GM18519 (cell line): ENCODE data around the gene SLC66A2.
A peak's percentile ranks its signal among the peaks of the same experiment; 100 is the strongest.
"Not testable (repeated sequence)": the region's sequence is repeated elsewhere in the genome, so short reads cannot be mapped to it uniquely, and the experiment has no call there.

ENCODE experiments used
- ATAC-seq: cut with Tn5 transposase; IDR thresholded peaks from one replicate; pipeline ENCODE4 v1.9.1; 2021; ENCODE audit warnings: mild to moderate bottlenecking, moderate library complexity; ENCODE audit not compliant: unreplicated experiment, low FRiP score

Gene SLC66A2

GRCh38 chr18:79951545-79952455 is at the start of gene SLC66A2:
Gene SLC66A2 (minus strand): TSS chr18:79951653. CDS start chr18:79950926, 727 bp downstream.
- ATAC-seq, result no peak

DNA sequence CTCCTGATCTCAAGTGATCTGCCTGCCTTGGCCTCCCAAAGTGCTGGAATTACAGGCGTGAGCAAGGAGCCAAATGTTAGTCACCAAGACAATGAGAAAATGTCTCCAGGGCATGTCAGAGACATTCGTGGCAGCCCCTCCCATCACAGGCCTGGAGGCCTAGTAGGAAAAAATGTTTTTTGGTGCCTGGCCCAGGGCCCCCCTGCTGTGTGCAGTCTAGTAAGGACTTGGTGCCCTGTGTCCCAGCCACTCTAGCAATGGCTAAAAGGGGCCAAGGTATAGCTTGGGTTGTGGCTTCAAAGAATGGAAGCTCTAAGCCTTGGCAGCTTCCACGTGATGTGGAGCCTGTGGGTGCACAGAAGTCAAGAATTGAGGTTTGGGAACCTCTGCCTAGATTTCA is 49.4 kb upstream of the SLC66A2 start:
- no peak for ATAC-seq

DNA sequence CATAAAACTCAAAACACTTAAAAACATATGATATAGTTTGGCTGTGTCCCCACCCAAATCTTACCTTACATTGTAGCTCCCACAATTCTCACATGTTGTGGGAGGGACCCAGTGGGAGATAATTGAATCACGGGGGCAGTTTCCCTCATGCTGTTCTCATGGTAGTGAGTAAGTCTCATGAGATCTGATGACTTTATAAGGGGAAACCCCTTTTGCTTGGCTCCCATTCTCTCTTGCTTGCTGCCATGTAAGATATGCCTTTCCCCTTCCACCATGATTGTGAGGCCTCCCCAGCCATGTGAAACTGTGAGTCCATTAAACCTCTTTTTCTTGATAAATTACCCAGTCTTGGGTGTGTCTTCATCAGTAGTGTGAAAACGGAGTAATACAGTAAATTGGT is 48.2 kb upstream of the SLC66A2 start:
- not testable (repeated sequence) for ATAC-seq

DNA sequence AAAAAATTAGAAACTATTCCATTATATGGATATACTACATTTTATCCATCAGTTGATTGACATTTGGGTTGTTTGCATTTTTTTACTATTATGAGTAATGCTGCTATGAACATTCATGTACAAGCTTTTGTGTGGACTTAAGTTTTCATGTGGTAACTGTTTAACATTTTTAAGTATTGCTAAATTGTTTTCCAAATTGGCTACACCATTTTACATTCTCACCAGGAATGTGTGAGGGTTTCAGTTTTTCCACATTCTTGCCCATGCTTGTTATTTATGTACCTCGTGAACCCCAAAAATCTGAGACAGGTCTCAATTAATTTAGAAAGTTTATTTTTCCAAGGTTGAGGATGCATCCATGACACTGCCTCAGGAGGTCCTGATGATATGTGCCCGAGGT is 40.0 kb upstream of the SLC66A2 start:
- no peak for ATAC-seq

DNA sequence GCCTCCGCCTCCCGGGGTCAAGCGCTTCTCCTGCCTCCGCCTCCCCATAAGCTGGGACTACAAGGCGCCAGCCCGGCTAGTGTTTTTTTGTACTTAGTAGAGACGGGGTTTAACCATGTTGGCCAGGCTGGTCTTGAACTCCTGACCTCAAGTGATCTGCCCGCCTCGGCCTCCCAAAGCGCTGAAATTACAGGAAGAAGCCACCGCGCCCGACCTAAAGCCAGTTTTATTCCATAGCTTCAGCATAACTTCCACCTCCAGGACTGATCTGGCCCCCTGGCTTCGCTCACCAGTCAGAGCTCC is 37.7 kb upstream of the SLC66A2 start:
- no peak for ATAC-seq

DNA sequence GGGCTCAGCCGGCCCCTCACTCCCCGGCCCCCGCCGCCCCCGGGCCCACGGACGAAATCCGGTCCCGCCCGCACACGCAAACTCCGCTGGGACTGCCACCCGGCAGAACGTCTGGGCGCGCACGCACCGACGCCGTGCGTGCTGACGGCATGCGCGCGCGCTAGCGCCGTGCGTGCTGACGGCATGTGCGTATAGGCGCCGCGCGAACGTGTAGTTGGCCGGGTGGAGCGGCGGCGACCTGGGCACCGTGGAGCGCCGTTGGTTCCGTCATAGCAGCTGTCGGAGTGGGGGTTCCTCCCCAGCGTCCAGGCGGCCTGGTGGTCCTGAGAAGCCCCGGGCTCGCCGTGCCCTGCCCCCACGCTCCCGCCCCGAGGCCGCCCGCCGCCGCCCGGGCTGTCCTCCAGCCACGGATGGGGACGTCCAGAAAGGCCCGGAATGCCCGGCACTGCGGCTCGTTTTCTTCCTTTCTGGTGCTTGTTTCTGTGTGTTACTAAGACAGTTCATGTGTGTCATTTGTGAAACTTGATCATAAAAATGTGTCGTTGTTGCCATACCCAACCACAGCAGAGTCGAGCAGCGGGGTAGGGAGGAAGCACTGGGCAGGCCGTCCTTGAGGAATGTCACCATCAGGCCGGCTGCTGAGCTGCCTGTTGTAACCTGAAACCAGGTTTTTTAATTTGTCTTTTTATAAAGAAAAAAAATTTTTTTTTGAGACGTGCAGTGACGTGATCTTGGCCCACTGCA is 37.2 kb upstream of the SLC66A2 start, which contains the start of gene TXNL4A:
Gene TXNL4A, minus strand, starts transcription at position 113 of the 744 bp plus-strand sequence. CDS start 171 bp downstream, outside the sequence.
- ATAC-seq, result peak; percentile 95

DNA sequence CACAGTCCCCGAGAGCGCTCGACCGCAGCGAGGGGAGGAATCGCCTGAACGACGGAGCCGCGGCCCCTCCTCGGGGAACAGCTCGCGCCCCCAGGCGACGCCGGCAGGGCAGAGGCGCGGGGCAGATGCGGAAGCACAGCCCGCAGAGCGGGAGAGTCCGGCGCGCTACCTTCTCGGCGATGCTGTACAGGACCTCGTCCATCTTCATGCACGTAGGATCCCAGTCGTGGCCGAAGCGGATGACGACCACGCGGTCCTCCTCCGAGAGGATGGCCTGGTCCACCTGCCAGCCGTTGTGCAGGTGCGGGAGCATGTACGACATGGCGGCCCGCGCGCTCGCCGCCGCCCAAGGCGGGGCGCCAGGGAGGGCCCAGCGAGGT is 36.6 kb upstream of the SLC66A2 start:
- peak; percentile 45 for ATAC-seq

DNA sequence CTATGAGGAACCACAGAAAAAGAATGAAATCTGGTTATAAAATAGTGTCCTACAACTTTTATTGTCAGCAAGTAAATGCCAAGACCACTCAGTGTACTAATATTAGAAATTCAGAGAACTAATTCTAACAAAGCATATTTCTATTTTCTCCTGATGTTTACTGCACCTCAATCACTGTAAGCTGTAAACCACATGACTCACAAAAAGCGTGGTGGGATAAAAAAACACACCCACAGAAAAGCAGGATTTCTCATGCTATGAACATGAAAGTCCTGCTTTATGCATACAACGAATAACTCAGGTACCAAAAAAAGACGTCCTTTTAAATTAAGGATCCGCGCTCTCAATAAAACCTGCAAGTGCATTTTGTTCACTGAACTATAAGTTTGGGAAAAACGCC is 36.1 kb upstream of the SLC66A2 start:
- no peak for ATAC-seq

DNA sequence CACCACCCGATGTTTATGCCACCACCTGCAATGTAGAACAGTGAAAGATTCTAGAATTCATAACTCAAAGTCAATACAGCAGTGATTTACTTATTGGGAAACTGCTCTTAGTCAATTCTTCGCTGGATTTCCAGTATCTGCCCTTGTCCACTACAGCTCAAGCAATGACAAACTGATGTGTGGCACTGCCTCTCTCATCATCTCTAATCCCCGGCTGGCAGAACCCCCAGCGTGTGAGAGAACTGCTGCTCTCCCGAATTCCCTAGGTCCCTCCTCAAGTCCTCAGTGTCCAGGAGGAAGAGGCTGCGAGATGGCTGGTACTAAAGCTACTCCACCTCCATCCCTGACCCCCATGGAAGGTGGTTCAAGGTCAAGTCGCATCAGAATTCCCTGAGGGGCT is 35.3 kb upstream of the SLC66A2 start:
- no peak for ATAC-seq

DNA sequence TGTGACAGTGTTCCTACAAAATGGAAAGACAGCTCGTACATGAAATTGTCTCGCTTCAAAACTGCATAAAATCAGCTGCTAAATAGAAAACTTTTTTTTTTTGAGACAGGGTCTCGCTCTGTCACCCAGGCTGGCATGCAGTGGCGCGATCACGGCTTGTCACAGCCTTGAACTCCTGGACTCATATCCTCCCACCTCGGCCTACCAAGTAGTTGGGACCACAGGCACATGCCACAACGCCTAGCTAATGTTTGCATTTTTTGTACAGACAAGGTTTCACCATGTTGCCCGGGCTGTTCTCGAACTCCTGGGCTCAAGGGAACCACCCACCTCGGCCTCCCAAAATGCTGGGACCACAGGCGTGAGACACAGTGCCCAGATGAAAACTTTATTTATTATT is 33.7 kb upstream of the SLC66A2 start:
- ATAC-seq, result no peak

DNA sequence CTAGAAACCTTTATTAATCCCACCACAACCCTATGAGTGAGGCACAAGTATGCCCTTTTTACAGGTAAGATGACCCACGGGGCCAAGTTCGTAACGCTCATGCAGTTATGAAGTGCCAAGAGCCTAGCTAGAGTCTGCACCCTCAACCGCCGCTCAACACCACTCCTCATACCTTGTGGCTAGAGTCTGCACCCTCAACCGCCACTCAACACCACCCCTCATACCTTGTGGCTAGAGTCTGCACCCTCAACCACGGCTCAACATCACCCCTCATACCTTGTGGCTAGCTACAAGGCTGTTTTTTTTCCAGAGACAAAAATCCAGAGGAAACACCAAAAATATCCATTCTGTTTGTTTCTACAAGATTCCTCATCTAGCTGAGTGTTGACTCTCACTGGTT is 32.3 kb upstream of the SLC66A2 start:
- no peak for ATAC-seq

DNA sequence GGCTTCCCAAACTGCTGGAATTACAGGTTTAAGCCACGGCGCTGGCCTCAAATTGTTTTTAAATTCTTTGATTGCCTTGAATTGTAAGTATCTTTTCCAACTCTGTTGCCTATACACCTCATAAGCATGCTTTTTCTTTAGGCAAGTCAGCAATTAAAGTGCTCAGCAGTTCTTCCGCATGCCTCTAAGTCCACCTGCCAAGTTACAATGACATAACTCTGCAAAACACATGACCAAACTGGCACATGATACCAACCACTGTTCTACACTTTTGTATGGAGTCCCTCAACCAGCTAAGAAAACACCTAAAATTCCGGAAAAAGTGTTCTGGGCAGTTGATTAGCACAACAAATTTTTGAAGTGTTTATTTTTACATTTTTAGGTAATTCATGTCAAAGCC is 31.8 kb upstream of the SLC66A2 start:
- ATAC-seq, result no peak

- ATAC-seq, result no peak
Measured at GRCh38 chr18:79982736-79983135, 31.3 kb upstream of the SLC66A2 start.

GRCh38 chr18:79980585-79980984 is 29.1 kb upstream of the SLC66A2 start:
- ATAC-seq, result no peak

GRCh38 chr18:79979843-79980242 is 28.4 kb upstream of the SLC66A2 start:
- ATAC-seq, result no peak

GRCh38 chr18:79975985-79976680 is 24.7 kb upstream of the SLC66A2 start:
- ATAC-seq, result no peak

- no peak for ATAC-seq
Measured at GRCh38 chr18:79975043-79975442, 23.6 kb upstream of the SLC66A2 start.

DNA sequence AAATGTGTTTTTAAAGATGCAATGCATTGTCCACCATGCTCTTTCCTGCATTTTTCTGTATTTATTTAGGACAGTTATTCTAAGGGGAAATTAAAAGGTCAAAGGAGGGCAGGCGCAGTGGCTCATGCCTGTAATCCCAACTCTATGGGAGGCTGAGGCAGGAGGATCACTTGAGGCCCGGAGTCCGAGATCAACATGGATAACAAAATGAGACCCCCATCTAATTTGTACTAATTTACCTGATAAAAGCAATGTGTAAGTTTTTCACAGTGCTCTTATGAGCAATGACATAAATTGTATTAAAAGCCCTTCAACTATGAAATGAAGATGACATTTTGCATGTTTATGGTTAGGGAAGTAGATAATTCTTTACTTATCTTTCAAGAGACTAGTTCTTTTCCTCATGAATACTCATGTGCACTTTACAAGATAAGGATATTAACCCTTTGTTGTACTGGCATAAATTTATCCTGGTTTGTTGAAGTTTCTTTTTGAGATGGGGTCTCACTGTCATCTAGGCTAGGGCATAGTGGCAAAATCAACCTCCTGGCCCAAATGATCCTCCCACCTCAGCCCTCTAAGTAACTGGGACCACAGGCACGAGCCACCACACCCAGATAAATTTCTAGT is 22.7 kb upstream of the SLC66A2 start:
- no peak for ATAC-seq

DNA sequence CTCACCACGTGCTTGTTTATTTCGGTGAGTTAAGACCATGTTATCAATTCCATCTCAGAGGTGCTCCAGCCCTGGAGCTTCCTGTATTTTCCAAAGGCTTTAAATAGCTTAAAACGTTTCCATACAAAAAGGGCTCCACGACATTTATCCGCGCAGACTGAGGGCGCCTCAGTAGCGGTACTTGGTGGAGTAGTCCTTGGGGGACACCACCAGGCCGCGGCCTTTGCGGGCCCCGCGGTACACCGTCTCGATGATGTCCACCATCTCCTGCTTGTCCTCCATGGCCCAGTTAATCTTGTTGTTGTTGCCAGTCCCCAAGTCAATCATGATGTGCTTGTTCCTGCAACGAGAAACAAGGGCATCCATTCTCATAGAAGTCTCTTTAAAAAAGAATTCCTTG is 22.1 kb upstream of the SLC66A2 start:
- no peak for ATAC-seq

DNA sequence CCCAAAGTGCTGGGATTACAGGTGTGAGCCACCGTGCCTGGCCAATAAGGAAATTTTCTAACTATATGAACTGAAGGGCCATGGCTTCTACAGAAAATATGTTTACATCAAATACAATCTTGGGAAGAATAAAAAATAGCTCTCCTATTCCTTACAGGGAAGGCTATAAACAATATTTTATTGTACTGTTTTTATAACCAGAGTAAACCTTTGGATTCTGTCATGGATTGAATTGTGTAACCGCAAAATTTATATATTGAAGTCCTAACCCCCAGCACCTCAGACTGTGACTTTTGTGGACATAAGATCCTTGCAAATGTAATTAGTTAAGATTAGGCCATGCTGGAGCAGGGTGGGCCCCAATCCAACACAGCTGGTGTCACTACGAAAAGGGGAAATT is 21.3 kb upstream of the SLC66A2 start:
- ATAC-seq, result no peak

GRCh38 chr18:79971986-79972385 is 20.5 kb upstream of the SLC66A2 start:
- ATAC-seq, result no peak
